Hematopoietic multipotent progenitor cell treated with erythropoietin and hydrocortisone succinate and interleukin-3 and kit ligand, for 17 days (in vitro differentiated cells): ENCODE measurements around the gene SLC50A1.
"Not testable (repeated sequence)": the region's sequence is repeated elsewhere in the genome, so short reads cannot be mapped to it uniquely, and the experiment has no call there.

Source experiments
- DNase-seq: peaks from one replicate; pipeline ENCODE4 v3.0.0-alpha.2; 2015; ENCODE audit warnings: low spot score

Gene SLC50A1

GRCh38 chr1:155136748-155137147 is 1.1 kb downstream of the SLC50A1 start:
- DNase-seq: peak; percentile 71

DNA sequence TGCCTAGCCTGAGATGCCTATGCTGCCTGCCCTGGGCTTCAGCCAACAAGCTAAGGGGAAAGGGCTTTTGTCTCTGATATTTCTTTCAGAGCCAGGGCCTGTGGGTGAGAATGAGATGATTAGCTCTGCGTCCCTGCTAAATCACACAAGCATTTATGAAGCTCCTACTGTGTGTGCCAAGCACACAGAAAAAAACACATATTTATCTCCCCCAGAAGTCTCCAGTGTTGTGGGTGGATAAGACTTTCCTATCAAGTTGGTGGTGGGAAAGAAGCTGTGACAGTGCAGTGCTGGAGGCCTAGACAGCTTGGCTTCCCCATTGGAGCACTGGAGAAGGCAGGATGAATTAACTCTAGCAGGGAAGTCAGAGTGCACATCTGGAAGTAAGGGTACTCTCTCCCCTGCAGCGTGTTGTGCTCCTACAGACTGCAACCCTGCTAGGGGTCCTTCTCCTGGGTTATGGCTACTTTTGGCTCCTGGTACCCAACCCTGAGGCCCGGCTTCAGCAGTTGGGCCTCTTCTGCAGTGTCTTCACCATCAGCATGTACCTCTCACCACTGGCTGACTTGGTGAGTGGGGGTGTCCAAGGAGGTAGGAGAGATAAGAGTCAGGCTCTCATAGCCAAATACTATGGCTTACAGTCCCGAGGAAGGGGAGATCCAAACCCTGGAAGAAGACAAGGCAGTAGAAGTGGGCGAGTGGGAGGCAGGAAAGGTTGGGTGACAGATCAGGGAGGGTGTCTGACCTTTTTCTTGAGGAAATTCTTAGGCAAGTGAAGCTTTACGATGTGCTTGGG is 1.7 kb downstream of the SLC50A1 start:
- DNase-seq: peak; percentile 13

- DNase-seq: peak; percentile 83
These were observed 4.4 kb downstream of the SLC50A1 start, which contains the start of gene DPM3 for GRCh38 chr1:155139895-155140629. Gene DPM3, minus strand, starts transcription at chr1:155140531. Its CDS starts 291 bp downstream, at chr1:155140240.

- no peak for DNase-seq
These were observed 4.9 kb downstream of the SLC50A1 start for GRCh38 chr1:155140630-155140953.

DNA sequence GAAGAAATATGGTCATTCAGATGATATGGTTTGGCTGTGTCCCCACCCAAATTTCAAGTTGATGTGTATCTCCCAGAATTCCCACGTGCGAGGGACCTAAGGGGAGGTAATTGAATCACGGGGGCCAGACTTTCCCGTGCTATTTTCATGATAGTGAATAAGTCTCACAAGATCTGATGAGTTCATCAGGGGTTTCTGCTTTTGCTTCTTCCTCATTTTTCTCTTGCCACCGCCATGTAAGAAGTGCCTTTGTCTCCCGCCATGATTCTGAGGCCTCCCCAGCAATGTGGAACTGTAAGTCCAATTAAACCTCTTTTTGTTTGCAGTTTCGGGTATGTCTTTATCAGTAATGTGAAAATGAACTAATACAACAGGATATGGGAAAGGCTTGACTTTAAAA is 6.1 kb downstream of the SLC50A1 start:
- DNase-seq: no peak

DNA sequence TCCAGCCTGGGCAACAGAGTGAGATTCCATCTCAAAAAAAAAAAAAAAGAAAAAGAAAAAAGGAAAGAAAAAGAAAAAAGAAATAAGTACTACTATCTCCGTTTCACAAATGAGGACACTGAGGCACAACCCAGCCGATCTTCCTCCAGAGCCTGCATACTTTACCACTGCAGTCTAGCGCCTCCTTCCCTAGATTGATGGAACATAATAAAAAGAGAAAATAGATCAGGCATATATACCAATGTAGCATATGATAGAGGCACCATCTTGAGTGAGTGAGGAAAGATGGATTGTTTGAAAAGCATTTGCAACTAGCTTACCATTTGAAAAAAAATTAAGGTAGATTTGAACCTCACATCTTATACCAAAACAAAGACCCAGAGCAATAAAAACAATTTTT is 9.8 kb downstream of the SLC50A1 start:
- no peak for DNase-seq

DNA sequence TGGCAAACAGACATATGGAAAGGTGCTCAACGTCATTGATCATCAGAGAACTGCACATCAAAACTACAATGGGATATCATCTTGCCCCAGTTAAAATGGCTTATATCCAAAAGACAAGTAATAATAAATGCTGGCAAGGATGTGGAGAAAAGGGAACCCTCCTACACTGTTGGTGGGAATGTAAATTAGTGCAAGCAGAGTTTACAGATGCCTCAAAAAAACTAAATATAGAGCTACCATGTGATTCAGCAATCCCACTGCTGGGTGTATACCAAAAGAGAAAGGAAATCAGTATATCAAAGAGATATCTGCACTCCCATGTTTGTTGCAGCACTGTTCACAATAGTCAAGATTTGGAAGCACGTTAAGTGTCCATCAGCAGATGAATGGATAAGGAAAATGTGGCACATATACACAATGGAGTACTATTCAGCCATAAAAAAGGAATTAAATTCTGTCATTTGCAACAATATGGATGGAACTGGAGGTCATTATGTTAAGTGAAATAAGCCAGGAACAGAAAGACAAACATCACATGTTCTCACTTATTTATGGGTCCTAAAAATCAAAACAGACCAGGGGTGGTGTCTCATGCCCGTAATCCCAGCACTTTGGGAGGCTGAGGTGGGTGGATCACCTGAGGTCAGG is 20.5 kb downstream of the SLC50A1 start:
- DNase-seq: not testable (repeated sequence)

GRCh38 chr1:155158991-155159390 is 23.3 kb downstream of the SLC50A1 start:
- no peak for DNase-seq

DNA sequence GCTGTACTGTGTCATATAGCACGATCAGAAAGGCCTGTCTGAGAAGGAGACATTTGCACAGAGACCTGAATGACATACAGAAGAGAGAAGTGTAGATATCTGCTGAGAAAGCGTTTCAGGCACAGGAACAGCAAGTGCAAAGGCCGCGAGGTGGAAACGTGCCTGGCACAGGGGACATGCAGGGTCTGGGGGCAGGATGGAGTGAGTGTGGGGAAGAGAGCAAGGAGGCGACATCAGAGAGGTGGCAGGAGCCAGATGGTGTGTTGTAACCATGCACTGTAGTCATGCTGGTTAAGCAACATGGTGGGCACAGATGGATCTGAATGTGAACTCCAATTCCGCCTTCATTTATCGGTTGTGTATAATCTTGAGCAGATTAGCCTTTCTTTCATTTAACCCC is 24.5 kb downstream of the SLC50A1 start:
- DNase-seq: no peak

DNA sequence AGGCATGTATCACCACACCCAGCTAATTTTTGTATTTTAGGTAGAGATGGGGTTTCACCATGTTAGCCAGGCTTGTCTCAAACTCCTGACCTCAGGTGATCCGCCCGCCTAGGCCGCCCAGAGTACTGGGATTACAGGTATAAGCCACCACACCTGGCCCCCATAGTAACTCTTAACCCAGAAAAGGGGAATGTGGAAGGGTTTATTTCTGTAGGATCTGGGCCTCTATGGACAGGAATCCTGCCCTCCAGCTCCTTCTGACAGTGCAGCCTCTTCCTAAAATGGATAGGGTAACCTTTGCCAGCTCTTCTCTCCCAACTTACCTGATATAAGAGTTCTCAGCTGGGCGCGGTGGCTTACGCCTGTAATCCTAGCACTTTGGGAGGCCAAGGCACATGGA is 27.0 kb downstream of the SLC50A1 start:
- not testable (repeated sequence) for DNase-seq

DNA sequence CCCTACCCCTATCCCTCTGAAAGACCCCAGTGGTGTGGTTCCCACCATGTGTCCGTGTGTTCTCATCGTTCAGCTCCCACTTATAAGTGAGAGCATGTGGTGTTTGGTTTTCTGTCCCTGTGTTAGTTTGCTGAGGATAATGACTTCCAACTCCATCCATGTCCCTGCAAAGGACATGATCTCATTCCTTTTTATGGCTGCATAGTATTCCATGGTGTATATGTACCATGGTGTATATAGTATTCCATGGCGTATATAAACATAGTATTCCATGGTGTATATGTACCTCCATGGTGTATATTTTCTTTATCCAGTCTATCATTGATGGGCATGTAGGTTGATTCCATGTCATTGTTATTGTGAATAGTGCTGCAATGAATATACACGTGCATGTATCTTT is 28.1 kb downstream of the SLC50A1 start:
- DNase-seq: not testable (repeated sequence)

DNA sequence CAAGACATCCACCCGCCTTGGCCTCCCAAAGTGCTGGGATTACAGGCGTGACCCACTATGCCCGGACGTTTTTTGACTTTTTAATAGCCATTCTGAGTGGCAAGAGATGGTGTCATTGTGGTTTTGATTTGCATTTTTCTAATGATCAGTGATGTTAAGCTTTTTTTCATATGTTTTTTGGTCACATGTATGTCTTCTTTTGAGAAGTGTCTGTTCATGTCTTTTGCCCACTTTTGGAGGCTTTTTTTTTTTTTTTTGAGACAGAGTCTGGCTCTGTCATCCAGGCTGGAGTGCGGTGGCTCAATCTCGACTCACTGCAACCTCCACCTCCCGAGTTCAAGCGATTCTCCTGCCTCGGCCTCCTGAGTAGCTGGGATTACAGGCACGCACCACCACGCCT is 29.0 kb downstream of the SLC50A1 start:
- DNase-seq: not testable (repeated sequence)

DNA sequence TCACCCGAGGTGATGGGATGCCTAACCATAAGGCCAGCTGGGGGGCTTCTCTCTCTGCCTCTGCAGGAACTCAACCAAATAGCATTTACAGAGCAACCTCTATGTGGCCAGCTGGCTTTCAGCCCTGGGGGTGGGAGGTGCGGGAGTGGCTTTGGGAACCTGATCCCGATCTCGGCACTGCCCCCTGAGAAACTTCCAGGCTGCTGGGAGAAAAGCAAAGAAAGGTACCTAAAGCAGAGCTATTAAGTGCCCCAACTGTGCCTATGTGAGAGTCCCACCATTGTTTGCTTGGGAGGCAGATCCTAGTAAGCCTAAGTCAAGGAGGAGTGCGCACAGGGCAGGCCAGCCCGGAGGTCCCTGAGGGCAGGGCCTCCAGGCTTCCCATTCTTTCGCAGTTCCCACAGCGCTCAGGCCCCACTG is 30.4 kb downstream of the SLC50A1 start:
- DNase-seq: no peak

DNA sequence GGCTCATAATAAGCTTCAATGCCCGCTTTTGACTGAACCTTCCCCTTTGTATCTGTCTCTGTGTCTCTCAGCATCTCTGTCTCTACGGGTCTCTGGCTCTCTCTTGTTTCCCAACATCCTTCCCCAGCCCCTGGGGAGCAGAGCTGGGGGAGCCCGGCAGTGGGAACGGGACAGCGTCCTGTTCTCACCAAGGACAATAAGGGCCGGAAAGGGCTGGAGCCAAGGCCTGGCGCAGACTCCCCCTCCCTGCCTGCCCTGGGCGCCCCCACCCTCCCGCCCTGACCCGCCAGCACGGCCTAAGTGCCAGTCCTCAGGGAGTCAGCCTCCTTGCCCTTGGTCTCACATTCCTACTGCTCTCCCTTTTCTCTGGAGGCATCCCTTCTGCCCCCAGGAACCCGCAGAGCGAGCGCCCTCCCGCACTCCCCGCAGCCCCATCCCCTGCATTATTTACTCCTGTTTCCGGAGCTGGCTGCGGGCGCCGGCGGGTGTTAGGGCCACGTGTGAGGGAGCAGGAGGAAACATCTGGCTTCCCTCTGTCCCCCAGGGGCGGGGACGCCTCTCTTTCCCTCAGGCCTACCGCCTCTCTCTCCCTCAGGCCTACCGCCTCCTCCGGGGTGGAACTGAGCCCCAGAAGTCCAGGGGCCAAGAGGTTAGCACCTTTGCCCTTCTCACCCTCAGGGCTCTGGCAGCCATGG is 31.0 kb downstream of the SLC50A1 start:
- no peak for DNase-seq

- peak; percentile 93 for DNase-seq
These were observed 31.8 kb downstream of the SLC50A1 start for GRCh38 chr1:155167166-155168104.

DNA sequence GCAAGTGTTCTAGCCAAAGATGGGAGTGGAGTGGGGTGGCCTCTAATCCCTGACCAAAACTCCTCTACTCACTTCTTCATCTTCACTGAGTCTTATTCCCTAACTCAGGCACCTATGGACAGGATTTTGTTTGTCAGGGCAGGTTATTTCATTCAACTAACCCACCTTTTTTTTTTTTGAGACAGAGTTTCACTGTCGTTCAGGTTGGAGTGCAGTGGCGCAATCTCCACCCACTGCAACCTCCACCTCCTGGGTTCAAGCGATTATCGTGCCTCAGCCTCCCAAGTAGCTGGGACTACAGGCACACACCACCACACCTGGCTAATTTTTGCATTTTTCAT is 32.4 kb downstream of the SLC50A1 start:
- not testable (repeated sequence) for DNase-seq

- DNase-seq: no peak
These were observed 33.0 kb downstream of the SLC50A1 start for GRCh38 chr1:155168456-155169210.

DNA sequence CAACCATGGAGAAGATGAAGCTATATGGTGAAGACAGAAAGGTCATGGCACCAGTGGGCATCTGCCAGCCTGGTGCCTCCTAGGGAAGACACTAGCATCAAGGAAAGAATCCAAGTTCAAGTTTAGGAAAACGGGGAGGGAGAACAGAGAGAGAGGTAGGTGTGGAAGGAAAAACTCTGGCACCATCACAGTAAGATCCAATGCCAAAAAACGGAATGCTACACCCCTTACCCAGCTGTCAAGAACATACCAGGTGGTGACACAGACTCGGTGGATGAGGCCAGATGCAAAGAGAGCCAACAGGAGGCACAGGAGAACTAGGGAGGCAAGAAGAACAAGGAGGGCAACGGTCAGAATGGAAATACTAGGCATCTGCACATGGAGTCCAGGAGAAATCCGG is 33.9 kb downstream of the SLC50A1 start:
- DNase-seq: no peak

- DNase-seq: no peak
These were observed 34.6 kb downstream of the SLC50A1 start for GRCh38 chr1:155170101-155170785.

- no peak for DNase-seq
These were observed 35.2 kb downstream of the SLC50A1 start for GRCh38 chr1:155170806-155171205.
